Skeletal muscle satellite cell (primary cell): ENCODE results near the gene TBC1D1.

Source experiments
- H3K27me3 ChIP-seq: 2 replicates; pipeline ENCODE4 v1.7.0; 2013; ENCODE audit warnings: low read length; ENCODE audit not compliant: control insufficient read depth, insufficient read depth
- H3K36me3 ChIP-seq: 2 replicates; pipeline ENCODE4 v1.7.0; 2013; ENCODE audit warnings: mild to moderate bottlenecking, control low read depth, low read length; ENCODE audit not compliant: insufficient read depth
- H3K4me1 ChIP-seq: 2 replicates; pipeline ENCODE4 v1.7.0; 2013; ENCODE audit warnings: low read length; ENCODE audit not compliant: control insufficient read depth, insufficient read depth
- H3K4me2 ChIP-seq: 2 replicates; pipeline ENCODE4 v1.7.0; 2013; ENCODE audit warnings: mild to moderate bottlenecking, low read length
- H3K4me3 ChIP-seq: 2 replicates; pipeline ENCODE4 v1.7.0; 2013; ENCODE audit warnings: low read length
- H3K9ac ChIP-seq: 2 replicates; pipeline ENCODE4 v1.7.0; 2013; ENCODE audit warnings: mild to moderate bottlenecking, low read depth, low read length, moderate library complexity
- H3K9me3 ChIP-seq: replicated peaks from 2 replicates; pipeline ENCODE4 v1.7.0; 2013; ENCODE audit warnings: mild to moderate bottlenecking, control low read depth, low read length

TBC1D1 gene

DNA sequence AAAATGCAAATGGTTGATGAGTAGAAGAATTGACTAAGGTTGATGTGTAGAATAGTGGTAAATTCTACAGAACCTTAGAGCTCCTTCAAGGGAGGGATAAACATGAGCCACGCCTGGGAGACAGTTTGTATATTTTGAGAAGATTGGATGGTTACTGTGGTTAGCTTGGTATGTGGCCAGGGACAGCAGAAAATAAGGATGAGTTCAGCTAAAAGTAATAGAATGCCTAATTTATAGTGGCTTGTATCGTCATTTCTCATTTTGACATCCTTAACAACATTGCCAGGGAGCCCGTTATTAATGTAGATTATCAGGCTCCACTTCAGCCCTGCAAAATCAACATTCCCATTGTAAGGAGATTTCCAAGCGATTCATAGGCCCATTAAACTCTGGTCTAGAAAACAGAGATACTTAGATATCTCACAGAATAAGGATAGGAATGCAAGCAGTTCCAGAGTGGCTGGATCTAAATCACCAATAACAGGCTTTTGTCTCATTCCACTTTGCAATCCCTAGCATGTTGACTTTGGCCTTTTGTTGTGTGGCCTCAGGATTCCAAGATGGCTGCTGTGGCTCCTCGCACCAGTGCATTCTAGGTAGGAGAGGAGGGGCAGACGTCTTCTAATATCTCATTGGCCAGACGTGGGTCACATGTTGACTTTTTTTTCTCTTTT, 62.9 kb downstream of the TBC1D1 start:
- H3K27me3 ChIP-seq, result no peaks in the 10 kb centered on the region
- no peak overlapping the region for H3K9ac ChIP-seq
- H3K4me2 ChIP-seq, result no peak overlapping the region
- H3K9me3 ChIP-seq, result no peaks in the 10 kb centered on the region
- peaks cover 11% of the 10 kb centered on the region for H3K4me1 ChIP-seq
- H3K36me3 ChIP-seq, result no peaks in the 10 kb centered on the region
- H3K4me3 ChIP-seq, result no peak overlapping the region

DNA sequence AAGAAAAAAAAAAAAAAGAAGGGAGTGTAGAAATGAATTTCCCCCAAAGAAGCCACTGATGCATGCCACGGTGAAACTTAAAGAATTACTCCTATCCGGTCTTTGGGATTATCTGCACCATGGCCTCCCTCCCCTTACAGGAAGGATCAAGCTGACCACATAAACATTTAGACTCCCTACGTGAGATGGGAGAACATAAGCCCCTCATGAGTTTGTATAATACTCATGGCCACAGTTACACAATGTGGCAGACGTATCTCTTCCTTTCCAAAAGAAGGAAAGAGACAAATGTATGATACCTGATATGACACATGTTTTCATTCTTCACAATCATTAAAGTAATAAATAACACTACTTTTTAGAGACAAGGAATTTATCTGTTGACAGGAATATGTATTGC, 66.1 kb downstream of the TBC1D1 start:
- H3K27me3 ChIP-seq, result no peaks in the 10 kb centered on the region
- no peak overlapping the region for H3K4me2 ChIP-seq
- no peak overlapping the region for H3K4me3 ChIP-seq
- no peaks in the 10 kb centered on the region for H3K36me3 ChIP-seq
- peaks cover 11% of the 10 kb centered on the region for H3K4me1 ChIP-seq
- no peak overlapping the region for H3K9ac ChIP-seq
- H3K9me3 ChIP-seq, result no peaks in the 10 kb centered on the region

DNA sequence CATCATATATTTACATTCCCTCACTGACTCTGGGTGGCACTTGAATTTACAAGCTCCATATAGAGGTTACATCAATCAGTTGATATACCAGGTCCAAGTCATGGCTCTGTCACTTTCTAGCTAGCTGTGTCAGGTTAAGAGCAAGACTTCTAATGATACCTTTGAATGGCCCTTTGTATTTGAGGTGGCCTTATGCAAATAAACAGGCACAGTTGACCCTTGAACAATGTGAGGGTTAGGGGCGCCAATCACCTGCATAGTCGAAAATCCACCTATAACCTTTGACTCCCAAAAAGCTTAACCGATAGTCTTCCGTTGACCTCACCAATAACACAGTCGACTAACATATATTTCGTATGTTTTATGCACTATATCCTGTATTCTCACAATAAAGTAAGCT, 68.0 kb downstream of the TBC1D1 start:
- Histone ChIP-seq H3K4me1 (peaks cover 7% of the 10 kb centered on the region), H3K27me3 (no peaks in the 10 kb centered on the region), H3K4me2 (no peak overlapping the region), H3K9me3 (no peaks in the 10 kb centered on the region), H3K9ac (no peak overlapping the region), H3K36me3 (no peaks in the 10 kb centered on the region), H3K4me3 (no peak overlapping the region)

DNA sequence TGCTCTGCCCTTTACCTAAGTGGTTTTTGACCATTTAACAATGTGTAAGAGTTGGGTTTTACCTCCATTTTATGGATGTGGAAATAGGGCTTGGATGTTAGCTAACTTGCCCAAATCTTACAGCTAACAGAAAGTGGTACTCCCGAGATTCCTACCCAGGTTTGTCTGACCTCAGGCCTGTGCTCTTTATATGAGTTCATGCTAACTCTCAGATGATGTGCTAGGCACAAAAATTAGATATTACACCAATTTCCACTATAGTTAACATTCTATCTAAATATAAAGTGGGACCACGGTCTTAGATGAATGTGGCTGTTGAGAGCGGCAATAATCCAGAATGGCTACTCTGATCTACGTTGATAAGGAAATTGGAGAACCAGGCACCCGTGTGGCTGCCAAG, 69.2 kb downstream of the TBC1D1 start, which contains the start of gene PTTG2:
PTTG2 (plus strand) TSS at position 301 of the 400 bp plus-strand sequence; CDS start at position 338, 37 bp downstream.
- Histone ChIP-seq H3K4me3 (no peak within 1 kb of the TSS), H3K36me3 (no peaks in the 10 kb centered on the region), H3K4me2 (no peak within 1 kb of the TSS), H3K27me3 (no peaks in the 10 kb centered on the region), H3K4me1 (peaks cover 2% of the 10 kb centered on the region), H3K9ac (no peak within 1 kb of the TSS), H3K9me3 (no peaks in the 10 kb centered on the region)

DNA sequence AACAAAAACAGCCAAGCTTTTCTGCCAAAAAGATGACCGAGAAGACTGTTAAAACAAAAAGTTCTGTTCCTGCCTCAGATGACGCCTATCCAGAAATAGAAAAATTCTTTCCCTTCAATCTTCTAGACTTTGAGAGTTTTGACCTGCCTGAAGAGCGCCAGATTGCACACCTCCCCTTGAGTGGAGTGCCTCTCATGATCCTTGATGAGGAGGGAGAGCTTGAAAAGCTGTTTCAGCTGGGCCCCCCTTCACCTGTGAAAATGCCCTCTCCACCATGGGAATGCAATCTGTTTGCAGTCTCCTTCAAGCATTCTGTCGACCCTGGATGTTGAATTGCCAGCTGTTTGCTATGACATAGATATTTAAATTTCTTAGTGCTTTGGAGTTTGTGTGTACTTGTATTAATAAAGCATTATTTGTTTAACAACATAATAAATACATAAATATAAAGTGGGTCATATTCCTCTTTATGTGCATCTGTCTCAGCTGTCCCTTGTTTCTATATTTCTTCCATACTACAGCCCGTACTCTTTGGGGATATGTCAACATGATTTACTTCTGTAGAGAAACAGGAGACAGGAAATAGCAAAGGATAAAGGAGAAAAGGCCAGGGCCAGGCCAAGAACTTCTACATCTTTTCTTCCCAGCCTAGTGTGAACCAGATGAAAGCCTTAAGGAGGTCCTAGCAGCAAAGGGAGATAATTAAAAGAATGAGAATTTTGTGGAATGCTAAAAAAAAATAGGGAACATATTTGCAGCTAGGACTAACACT, 70.0 kb downstream of the TBC1D1 start:
- Histone ChIP-seq H3K9me3 (no peaks in the 10 kb centered on the region), H3K9ac (no peak overlapping the region), H3K4me3 (no peak overlapping the region), H3K4me1 (no peaks in the 10 kb centered on the region), H3K4me2 (no peak overlapping the region), H3K27me3 (no peaks in the 10 kb centered on the region), H3K36me3 (no peaks in the 10 kb centered on the region)

DNA sequence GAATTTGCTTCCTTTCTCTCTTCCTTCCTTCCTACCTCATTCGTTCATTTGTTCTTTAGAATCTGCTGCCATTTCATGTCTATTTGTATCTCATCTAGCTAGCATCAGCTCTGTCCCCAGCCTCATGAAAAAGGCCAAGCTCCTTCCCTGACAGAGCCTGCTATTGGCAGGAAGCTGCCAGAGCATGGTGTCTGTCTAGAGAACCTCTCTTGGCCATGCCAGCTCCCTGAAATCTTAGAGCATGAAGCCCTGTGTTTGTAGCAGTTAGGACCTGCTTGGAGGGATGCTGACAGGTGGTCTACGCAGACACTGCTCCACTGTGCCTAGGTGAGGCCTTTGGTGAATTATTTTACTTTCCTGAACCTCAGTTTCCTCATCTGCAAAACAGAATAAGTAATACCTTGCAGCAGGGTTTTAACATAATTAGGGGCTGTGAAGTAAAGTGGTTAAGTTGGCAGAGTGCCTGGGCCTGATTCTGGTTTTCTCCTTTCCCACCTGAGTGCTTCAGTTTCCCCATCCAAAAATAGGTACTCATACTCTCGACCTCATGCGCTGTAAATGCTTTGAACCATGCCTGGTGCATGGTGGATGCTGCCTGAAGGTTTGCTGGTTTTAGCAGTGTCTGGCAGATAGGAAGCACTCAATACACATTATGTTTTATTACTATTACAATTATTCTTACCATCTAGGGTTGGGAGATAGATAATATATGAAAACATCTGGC, 74.0 kb downstream of the TBC1D1 start:
- Histone ChIP-seq H3K4me2 (no peak overlapping the region), H3K4me1 (peaks cover 7% of the 10 kb centered on the region), H3K9ac (no peak overlapping the region), H3K27me3 (no peaks in the 10 kb centered on the region), H3K9me3 (no peaks in the 10 kb centered on the region), H3K4me3 (no peak overlapping the region), H3K36me3 (no peaks in the 10 kb centered on the region)

DNA sequence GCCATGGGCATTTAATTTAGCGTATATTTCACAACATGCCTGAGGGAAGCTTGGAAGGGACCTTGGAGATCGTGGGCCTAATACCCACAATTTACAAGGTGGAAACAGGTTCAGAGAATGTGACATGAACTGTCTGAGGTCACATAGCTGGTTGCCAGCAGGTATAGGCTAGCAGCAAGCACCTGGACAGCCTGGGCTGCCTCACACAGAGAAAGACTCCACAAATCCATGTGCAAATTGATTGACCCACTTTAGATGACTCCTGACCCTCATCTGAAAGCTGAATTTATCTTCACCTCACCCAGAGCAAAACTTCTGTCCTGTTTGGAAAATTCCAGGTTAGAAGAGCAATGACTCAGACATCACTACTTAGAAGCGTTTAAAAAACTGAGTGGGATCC, 75.2 kb downstream of the TBC1D1 start:
- Histone ChIP-seq H3K27me3 (no peaks in the 10 kb centered on the region), H3K9me3 (no peaks in the 10 kb centered on the region), H3K4me1 (peaks cover 7% of the 10 kb centered on the region), H3K9ac (no peak overlapping the region), H3K36me3 (no peaks in the 10 kb centered on the region), H3K4me2 (no peak overlapping the region), H3K4me3 (no peak overlapping the region)

DNA sequence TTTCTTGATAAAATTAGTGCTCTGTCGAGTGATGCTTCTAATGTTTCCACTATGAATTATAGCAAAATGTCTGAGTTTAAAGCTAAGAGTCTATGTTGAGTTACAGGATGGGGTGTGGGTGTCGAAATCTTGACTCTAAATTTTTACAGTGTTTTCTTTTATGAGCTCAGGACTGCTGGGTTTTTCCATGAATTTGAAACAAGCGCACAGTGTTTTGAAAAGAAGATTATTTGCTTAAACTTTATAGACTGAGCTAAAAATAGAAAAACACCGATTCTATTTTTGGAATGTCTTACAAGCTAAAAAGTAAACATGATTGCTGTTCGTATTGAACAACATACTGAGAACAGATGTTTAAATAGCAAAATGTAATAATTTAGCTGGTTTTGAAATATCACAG, 76.9 kb downstream of the TBC1D1 start:
- H3K27me3 ChIP-seq, result no peaks in the 10 kb centered on the region
- no peak overlapping the region for H3K4me3 ChIP-seq
- H3K36me3 ChIP-seq, result no peaks in the 10 kb centered on the region
- H3K4me1 ChIP-seq, result peaks cover 7% of the 10 kb centered on the region
- no peak overlapping the region for H3K9ac ChIP-seq
- H3K4me2 ChIP-seq, result no peak overlapping the region
- no peaks in the 10 kb centered on the region for H3K9me3 ChIP-seq

DNA sequence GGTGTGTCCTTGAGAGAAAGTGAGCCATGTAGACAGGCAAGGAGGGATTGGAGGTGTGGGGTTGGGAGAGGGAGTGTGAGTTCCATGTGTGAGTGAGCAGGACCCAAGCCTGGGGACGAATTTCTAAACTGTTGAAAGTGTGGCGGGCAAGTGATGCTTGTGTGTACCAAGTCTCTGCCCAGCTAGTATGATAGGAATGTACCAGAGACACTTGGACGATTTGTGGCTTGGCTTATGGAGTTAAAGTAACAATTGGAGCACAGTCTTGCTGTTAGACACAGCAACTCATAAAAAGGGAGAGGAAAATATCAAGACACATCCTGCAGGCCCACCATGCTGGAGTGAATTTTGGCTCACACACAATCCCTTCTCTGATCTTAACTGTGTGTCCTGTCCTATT, 77.9 kb downstream of the TBC1D1 start:
- peaks cover 7% of the 10 kb centered on the region for H3K4me1 ChIP-seq
- H3K9ac ChIP-seq, result no peak overlapping the region
- no peaks in the 10 kb centered on the region for H3K36me3 ChIP-seq
- no peaks in the 10 kb centered on the region for H3K9me3 ChIP-seq
- no peak overlapping the region for H3K4me3 ChIP-seq
- no peaks in the 10 kb centered on the region for H3K27me3 ChIP-seq
- no peak overlapping the region for H3K4me2 ChIP-seq

DNA sequence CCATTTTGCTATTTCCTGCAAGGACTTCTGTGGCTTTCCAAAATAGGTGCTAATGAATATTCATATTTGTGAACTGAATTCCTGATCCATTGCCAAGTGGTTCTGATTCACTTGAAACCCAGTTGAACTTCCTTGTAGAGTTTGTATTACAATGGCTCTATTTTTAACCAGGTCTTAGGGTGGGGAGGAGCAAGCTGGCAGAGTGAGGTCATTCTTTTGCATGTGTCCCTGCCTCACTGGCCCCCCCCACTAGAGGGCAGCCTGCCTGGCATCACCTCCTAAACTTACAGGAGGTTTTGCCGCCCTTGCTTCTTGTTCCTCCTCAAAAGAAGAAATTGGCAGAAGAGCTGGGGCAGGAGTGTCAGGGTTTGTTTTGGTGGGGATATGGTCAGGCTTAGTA, 79.8 kb downstream of the TBC1D1 start:
- peaks cover 7% of the 10 kb centered on the region for H3K4me1 ChIP-seq
- H3K36me3 ChIP-seq, result no peaks in the 10 kb centered on the region
- H3K4me2 ChIP-seq, result no peak overlapping the region
- no peak overlapping the region for H3K9ac ChIP-seq
- H3K4me3 ChIP-seq, result no peak overlapping the region
- no peaks in the 10 kb centered on the region for H3K9me3 ChIP-seq
- no peaks in the 10 kb centered on the region for H3K27me3 ChIP-seq

DNA sequence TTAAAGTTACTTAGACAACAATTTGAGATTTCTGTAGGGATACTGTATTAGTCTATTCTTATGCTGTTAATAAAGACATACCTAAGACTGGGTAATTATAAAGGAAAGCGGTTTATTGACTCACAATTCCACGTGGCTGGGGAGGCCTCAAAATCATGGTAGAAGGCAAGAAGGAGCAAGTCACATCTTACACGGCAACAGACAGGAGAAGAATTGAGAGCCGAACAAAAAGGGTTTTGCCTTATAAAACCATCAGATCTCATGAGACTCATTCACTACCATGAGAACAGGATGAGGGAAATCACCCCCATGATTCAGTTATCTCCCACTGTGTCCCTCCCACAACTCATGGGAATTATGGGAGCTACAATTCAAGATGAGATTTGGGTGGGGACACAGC, 80.3 kb downstream of the TBC1D1 start:
- Histone ChIP-seq H3K9ac (no peak overlapping the region), H3K4me1 (peaks cover 7% of the 10 kb centered on the region), H3K27me3 (no peaks in the 10 kb centered on the region), H3K9me3 (no peaks in the 10 kb centered on the region), H3K4me3 (no peak overlapping the region), H3K36me3 (no peaks in the 10 kb centered on the region), H3K4me2 (no peak overlapping the region)
